Measurements from ENCODE around the gene NINJ2.

DNA sequence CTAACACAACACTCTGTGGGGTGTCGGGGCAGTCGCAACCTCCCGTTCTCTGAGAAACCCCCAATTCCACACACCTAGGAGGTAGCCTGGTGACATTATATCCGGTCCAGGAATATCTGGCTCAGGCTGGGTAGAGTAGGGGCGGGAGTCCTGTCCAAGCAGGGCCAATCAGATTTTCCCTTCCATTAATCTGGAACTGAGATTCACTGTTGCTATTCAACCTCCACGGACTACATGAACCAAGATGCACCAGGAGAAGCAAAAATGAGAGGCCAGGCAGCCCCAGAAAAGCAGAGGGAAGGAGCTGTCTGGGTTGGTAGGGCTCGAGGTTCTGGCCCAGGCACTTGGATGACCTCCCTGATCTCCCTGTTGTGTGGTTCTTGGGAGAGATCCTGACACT lies 51.0 kb downstream of the NINJ2 start:
- TF ChIP-seq POLR2AphosphoS5 (IDR thresholded peaks at IDR 0.05) (no peak), EP300 (conservative IDR thresholded peaks at IDR 0.05; ENCODE audit: poor library complexity, severe bottlenecking) (no peak), EZH2 (IDR thresholded peaks at IDR 0.05; ENCODE audit: borderline replicate concordance, insufficient read depth, low read length, poor library complexity, severe bottlenecking) (no peak), SMC3 (conservative IDR thresholded peaks at IDR 0.05; ENCODE audit: poor library complexity) (no peak), TAF1 (IDR thresholded peaks at IDR 0.05; ENCODE audit: low read depth) (no peak), MXI1 (conservative IDR thresholded peaks at IDR 0.05; ENCODE audit: poor library complexity, severe bottlenecking) (no peak)
- TF ChIP-seq, protein P1, sequence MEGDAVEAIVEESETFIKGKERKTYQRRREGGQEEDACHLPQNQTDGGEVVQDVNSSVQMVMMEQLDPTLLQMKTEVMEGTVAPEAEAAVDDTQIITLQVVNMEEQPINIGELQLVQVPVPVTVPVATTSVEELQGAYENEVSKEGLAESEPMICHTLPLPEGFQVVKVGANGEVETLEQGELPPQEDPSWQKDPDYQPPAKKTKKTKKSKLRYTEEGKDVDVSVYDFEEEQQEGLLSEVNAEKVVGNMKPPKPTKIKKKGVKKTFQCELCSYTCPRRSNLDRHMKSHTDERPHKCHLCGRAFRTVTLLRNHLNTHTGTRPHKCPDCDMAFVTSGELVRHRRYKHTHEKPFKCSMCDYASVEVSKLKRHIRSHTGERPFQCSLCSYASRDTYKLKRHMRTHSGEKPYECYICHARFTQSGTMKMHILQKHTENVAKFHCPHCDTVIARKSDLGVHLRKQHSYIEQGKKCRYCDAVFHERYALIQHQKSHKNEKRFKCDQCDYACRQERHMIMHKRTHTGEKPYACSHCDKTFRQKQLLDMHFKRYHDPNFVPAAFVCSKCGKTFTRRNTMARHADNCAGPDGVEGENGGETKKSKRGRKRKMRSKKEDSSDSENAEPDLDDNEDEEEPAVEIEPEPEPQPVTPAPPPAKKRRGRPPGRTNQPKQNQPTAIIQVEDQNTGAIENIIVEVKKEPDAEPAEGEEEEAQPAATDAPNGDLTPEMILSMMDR (IDR thresholded peaks at IDR 0.05; ENCODE audit: poor library complexity, severe bottlenecking), result no peak
- TF ChIP-seq, protein P2, sequence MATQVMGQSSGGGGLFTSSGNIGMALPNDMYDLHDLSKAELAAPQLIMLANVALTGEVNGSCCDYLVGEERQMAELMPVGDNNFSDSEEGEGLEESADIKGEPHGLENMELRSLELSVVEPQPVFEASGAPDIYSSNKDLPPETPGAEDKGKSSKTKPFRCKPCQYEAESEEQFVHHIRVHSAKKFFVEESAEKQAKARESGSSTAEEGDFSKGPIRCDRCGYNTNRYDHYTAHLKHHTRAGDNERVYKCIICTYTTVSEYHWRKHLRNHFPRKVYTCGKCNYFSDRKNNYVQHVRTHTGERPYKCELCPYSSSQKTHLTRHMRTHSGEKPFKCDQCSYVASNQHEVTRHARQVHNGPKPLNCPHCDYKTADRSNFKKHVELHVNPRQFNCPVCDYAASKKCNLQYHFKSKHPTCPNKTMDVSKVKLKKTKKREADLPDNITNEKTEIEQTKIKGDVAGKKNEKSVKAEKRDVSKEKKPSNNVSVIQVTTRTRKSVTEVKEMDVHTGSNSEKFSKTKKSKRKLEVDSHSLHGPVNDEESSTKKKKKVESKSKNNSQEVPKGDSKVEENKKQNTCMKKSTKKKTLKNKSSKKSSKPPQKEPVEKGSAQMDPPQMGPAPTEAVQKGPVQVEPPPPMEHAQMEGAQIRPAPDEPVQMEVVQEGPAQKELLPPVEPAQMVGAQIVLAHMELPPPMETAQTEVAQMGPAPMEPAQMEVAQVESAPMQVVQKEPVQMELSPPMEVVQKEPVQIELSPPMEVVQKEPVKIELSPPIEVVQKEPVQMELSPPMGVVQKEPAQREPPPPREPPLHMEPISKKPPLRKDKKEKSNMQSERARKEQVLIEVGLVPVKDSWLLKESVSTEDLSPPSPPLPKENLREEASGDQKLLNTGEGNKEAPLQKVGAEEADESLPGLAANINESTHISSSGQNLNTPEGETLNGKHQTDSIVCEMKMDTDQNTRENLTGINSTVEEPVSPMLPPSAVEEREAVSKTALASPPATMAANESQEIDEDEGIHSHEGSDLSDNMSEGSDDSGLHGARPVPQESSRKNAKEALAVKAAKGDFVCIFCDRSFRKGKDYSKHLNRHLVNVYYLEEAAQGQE (IDR thresholded peaks at IDR 0.05; ENCODE audit: borderline replicate concordance), result no peak
